ENCODE measurements around the gene ESYT2. TPM values are rescaled to one million over a fixed set of nuclear protein-coding genes. Genes with fewer than 3 reads are reported as not detected.

ESYT2 gene
- total and polyA plus RNA-seq, 2 experiments from 2014 or later: 33.4 to 59.6 TPM

GRCh38 chr7:158759749-158760444, 69.4 kb downstream of the ESYT2 start:
- Histone ChIP-seq H3K4me2 (no peak overlapping the region), H3K36me3 (replicated peaks; ENCODE audit: insufficient read depth, low read depth) (no peaks in the 10 kb centered on the region), H3K9me2 (replicated peaks; ENCODE audit: insufficient read depth) (no peaks in the 10 kb centered on the region), H3K4me3 (no peak overlapping the region), H3K79me2 (no peaks in the 10 kb centered on the region), H2AFZ (no peak overlapping the region), H3K9me3 (ENCODE audit: low read depth) (no peaks in the 10 kb centered on the region), H4K20me1 (ENCODE audit: insufficient read depth, poor library complexity, severe bottlenecking) (no peaks in the 10 kb centered on the region), H3K27ac (no peak overlapping the region), H3K4me1 (ENCODE audit: insufficient read depth) (no peaks in the 10 kb centered on the region), H3K27me3 (no peaks in the 10 kb centered on the region)
- no peak for DNase-seq (ENCODE audit: low spot score)
- 95% methylated on average over 14 of the region's 14 CpGs for WGBS (ENCODE audit: low lambda C conversion rate, missing lambda C conversion rate)
- no peak for TF ChIP-seq EZH2 (IDR thresholded peaks at IDR 0.05; ENCODE audit: borderline replicate concordance)
- no peak for TF ChIP-seq EZH2phosphoT487 (IDR thresholded peaks at IDR 0.05; ENCODE audit: low read depth, severe bottlenecking, unreplicated experiment)
- TF ChIP-seq CTCF (IDR thresholded peaks at IDR 0.05; ENCODE audit: poor library complexity): no peak

GRCh38 chr7:158759245-158759614, 70.1 kb downstream of the ESYT2 start:
- DNase-seq (ENCODE audit: low spot score): no peak
- no peaks in the 10 kb centered on the region for H3K79me2 ChIP-seq
- 96% methylated on average over 4 of the region's 4 CpGs for WGBS (ENCODE audit: low lambda C conversion rate, missing lambda C conversion rate)
- no peak overlapping the region for H3K4me2 ChIP-seq
- no peaks in the 10 kb centered on the region for H4K20me1 ChIP-seq (ENCODE audit: insufficient read depth, poor library complexity, severe bottlenecking)
- no peaks in the 10 kb centered on the region for H3K36me3 ChIP-seq (replicated peaks; ENCODE audit: insufficient read depth, low read depth)
- H3K27me3 ChIP-seq: no peaks in the 10 kb centered on the region
- H2AFZ ChIP-seq: no peak overlapping the region
- H3K9me2 ChIP-seq (replicated peaks; ENCODE audit: insufficient read depth): no peaks in the 10 kb centered on the region
- H3K27ac ChIP-seq: no peak overlapping the region
- H3K9me3 ChIP-seq (ENCODE audit: low read depth): no peaks in the 10 kb centered on the region
- H3K4me3 ChIP-seq: no peak overlapping the region
- no peak for TF ChIP-seq EZH2 (IDR thresholded peaks at IDR 0.05; ENCODE audit: borderline replicate concordance)
- TF ChIP-seq EZH2phosphoT487 (IDR thresholded peaks at IDR 0.05; ENCODE audit: low read depth, severe bottlenecking, unreplicated experiment): no peak
- no peak for TF ChIP-seq CTCF (IDR thresholded peaks at IDR 0.05; ENCODE audit: poor library complexity)
- H3K4me1 ChIP-seq (ENCODE audit: insufficient read depth): no peaks in the 10 kb centered on the region

- Histone ChIP-seq H3K4me3 (no peak overlapping the region), H3K4me2 (no peak overlapping the region), H3K9me3 (ENCODE audit: low read depth) (no peaks in the 10 kb centered on the region), H3K9me2 (replicated peaks; ENCODE audit: insufficient read depth) (no peaks in the 10 kb centered on the region), H3K27me3 (no peaks in the 10 kb centered on the region), H3K79me2 (no peaks in the 10 kb centered on the region), H4K20me1 (ENCODE audit: insufficient read depth, poor library complexity, severe bottlenecking) (no peaks in the 10 kb centered on the region), H3K36me3 (replicated peaks; ENCODE audit: insufficient read depth, low read depth) (no peaks in the 10 kb centered on the region), H2AFZ (no peak overlapping the region), H3K4me1 (ENCODE audit: insufficient read depth) (no peaks in the 10 kb centered on the region), H3K27ac (no peak overlapping the region)
- WGBS (ENCODE audit: low lambda C conversion rate, missing lambda C conversion rate): 96% methylated on average over 16 of the region's 16 CpGs
- DNase-seq (ENCODE audit: low spot score): no peak
- TF ChIP-seq CTCF (IDR thresholded peaks at IDR 0.05; ENCODE audit: poor library complexity): no peak
- TF ChIP-seq EZH2 (IDR thresholded peaks at IDR 0.05; ENCODE audit: borderline replicate concordance): no peak
Observed at GRCh38 chr7:158758586-158759244, 70.6 kb downstream of the ESYT2 start.

Data from hepatocyte (in vitro differentiated cells).